NCI-H446 (cell line): ENCODE data around the gene SPEN.
"Not testable (repeated sequence)": the region's sequence is repeated elsewhere in the genome, so short reads cannot be mapped to it uniquely, and the experiment has no call there.

ENCODE experiments used
- DNase-seq, 2 experiments: peaks; one replicate each; lab custom pipeline; 2025; lab: John Stamatoyannopoulos, UW

The SPEN gene

DNA sequence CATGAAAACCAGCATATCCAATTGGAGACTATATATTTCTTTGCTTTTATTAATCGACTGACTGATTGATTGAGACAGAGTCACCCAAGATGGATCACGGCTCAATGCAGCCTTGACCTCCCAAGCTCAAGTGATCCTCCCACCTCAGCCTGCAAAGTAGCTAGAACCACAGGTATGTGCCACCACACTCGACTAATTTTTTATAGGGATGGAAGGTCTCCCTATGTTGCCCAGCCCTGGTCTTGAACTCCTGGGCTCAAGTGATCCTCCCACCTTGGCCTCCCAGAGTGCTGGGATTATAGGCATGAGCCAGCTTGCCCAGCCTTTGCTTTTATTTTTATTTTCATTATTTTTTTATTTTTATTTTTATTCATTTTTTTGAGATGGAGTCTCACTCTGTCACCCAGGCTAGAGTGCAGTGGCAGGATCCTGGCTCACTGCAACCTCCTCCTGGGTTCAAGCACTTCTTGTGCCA lies 5.4 kb downstream of the SPEN start:
- no peak for DNase-seq

DNA sequence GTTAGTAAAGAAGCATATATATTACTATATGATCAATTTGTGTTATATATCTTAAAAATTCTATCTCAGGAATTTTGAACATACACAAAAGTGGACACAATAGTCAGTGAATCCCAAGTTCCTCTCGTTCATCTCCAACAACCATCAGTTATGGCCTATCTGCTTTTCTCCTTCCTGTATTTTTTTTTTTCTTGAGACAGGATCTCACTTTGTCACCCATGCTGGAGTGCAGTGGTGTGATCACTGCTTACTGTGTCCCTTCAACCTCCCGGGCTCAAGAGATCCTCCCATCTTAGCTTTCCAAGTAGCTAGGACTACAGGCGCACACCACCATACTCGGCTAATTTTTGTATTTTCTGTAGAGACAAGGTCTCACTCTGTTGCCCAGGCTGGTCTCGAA lies 9.4 kb downstream of the SPEN start:
- no peak for DNase-seq

DNA sequence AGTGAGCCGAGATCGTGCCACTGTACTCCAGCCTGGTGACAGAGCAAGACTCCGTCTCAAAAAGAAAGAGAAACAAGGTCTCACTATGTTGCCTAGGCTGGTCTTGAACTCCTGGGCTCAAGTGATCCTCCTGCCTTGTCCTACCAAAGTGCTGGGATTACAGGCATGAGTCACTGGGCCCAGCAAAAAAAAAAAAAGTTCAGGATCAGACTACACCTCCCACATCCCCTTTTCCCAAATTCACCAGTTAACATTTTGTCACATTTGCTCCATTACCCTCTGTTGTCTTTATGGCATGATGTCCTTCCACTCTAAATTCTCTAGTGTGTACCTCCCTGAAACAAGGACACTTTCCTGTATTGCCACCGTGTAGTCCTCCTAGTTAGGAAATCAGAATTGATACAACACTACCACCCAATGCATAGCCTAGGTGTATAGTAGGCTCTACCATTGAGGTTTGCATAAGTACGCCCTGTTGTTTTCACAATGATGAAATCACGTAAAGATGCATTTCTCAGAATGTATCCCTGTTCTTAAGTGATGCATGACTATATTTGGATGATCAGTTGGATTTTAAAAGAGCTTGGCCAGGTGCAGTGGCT lies 10.7 kb downstream of the SPEN start:
- no peak for DNase-seq

DNA sequence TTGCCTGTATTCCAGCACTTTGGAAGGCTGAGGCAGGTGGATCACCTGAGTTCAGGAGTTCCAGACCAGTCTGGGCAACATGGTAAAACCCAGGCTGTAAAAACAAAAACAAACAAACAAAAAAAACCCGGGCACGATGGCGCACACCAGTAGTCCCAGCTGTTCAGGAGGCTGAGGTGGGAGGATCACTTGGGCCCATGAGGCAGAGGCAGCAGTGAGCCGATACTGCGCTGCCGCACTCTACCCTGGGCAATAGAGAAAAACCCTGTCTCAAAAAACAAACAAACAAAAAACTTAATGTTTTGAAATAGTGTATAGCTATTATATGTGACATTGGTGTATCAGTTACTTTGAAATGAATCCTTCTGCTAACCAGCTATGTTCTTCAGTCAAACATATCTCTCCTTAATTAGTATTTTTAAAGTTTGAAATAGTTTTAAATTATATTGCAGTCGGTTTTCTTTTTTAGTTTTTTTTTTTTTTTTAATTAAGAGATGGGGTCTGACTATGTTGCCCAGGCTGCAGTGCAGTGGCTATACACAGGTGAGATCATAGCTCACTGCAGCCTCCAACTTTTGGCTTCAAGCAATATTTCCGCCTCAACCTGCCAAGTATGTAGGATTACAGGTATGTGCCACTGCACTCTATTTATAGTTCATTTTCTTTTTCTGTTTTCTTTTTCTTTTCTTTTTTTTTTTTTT lies 11.3 kb downstream of the SPEN start:
- no peak for DNase-seq

GRCh38 chr1:15863156-15863901 lies 15.8 kb downstream of the SPEN start:
- DNase-seq: no peak

DNA sequence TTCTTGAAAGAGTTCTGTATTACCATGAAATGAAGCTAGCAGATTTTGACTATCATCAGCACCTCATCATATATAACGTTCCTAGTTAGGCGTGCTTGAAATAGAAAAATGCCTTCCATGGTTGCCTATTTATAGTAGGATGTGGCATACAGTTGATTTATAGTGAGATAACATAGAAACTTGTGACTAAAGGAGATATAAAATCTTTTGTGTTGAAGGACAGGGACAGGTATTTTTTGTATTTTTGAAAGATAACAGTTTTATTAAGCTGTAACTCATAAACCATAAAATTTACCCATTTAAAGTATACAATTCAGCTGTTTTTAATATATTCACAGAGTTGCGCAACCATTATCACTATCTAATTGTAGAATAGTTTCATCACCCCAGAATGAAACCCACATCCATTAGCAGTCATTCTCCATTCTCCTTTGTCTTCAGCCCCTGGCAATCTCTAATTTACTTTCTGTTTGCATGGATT lies 19.3 kb downstream of the SPEN start:
- no peak for DNase-seq

GRCh38 chr1:15867288-15867687 lies 19.8 kb downstream of the SPEN start:
- DNase-seq: no peak

DNA sequence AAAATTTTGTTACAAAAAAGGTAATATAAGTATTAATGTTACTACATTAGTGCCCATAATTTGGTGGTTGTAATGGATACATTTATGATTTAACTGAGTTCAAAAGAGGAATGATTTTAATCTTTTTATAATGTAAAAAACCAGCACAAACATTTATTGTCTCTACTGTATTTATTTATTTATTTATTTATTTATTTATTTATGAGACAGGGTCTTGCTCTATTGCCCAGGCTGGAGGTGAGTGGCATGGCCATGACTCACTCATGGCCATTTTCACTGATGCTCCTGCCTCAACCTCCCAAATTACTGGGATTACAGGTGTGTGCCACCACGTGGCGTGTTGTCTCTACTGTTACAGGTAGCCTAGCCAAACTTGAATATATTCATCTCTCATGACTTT lies 21.9 kb downstream of the SPEN start:
- no peak for DNase-seq

- DNase-seq: no peak
Observed at GRCh38 chr1:15870421-15870820, 22.9 kb downstream of the SPEN start.

- no peak for DNase-seq
Observed at GRCh38 chr1:15874471-15874870, 27.0 kb downstream of the SPEN start.

- no peak for DNase-seq
Observed at GRCh38 chr1:15876357-15877055, 29.0 kb downstream of the SPEN start.

DNA sequence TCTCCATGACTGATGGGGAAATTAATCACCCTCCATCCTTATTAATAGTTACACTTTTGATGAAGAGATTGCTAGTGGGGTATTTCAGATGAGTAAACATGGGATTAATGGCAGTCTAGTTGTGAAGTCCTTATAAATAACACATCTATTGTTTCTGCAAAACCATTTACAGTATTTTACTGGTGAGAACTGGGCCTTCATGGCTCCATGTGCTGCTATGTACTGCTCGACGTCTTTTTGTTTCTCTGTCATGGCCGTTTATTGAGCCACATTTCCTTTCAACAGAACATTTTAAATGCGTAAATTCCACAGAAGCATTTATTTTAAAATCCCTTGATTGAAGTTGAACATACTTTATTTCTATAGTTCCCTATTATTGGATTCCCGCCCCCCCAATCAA lies 34.5 kb downstream of the SPEN start:
- no peak for DNase-seq

DNA sequence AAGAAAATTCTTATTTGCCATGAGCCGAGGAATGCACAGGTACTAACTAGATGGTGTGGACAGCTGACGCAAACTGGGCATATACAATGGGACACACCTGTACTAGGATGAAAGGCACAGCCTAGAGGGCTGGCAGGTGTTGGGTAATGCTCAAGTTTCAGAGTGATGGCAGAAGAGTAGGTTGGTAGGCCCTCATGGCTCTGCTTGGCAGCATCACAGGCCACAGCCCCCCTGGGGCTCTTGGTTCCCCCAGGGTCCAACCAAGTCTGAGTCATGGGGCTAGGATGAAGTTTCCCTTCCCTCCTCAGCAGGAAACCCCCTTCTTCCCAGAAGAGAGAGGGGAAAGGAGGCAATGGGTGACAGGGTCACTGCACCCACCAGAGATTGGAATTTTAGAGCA lies 35.2 kb downstream of the SPEN start:
- DNase-seq: no peak

DNA sequence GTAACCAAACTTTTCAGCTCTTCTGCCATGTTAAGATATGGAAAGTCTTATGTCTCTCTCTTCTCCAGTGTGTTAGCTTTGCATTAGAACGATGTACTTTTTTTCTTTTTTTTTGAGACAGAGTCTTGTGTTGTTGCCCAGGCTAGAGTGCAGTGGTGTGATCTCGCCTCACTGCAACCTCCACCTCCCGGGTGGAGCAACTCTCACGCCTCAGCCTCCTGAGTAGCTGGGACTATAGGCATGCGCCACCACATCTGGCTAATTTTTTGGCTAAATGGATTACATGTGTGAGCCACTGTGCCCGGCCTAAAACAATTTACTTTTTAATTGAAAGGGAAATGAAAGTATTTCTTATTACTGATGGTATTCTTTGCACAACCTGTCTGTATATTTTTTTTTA lies 35.8 kb downstream of the SPEN start:
- DNase-seq: no peak

DNA sequence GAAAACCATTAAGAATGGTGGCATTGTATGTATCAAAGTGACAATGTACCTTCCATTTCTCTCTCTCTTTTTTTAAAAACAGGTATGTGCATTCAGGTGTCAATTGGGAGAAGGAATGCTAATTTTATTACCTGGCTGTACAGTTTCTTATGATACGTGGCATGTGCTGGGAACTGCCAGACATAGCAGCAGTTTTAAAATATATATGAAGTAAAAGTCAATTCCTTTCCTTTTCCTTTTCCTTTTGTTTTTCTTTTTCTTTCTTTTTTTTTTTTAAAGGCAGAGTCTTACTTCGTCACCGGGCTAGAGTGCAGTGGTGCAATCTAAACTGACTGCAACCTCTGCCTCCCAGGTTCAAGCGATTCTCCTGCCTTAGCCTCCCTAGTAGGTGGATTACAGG lies 37.0 kb downstream of the SPEN start:
- no peak for DNase-seq

GRCh38 chr1:15885269-15885668 lies 37.8 kb downstream of the SPEN start:
- DNase-seq: no peak

DNA sequence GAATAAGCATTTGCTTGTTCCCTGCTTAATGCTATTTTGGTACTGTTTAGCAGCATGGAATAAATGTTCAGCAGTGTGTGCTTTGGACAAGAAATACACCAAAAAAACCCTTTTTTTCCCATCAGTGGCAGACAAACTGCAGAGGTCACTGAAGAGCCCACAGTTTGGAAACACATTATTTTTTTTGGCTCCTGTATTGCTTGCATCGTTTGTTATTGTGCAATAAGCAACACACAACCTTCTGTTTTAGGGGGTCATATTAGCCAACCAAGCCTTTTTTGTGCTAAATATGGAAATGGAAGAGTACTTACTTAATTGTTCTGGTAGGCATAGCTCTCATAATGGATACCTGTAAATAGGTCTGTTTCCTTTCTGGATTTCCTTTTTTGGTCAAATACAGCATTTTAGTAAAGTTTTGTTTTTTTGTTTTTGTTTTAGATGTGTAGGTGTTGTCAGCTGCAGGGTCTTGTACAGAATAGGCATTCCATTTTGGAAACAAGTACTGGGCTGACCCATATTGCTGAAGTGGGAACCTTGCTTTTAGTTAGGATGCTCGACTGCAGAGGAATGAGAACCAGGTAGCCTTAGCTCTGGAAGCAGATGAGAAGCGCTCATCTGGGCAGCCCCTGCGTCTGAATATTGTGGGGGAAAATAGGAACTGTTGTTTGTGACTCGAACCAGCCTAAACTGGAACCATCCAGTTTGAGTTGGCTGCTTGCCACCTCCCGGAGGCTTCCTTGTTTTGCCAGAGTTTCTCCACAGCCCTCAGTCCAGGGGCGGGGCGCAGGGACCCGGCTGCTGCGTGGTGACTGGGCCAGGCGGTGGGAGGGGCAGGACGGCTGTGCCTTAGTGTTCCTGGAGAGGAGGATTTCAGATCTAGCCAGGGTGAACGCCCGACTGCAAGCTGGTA lies 38.4 kb downstream of the SPEN start:
- DNase-seq: peak; percentile 86 to 92

DNA sequence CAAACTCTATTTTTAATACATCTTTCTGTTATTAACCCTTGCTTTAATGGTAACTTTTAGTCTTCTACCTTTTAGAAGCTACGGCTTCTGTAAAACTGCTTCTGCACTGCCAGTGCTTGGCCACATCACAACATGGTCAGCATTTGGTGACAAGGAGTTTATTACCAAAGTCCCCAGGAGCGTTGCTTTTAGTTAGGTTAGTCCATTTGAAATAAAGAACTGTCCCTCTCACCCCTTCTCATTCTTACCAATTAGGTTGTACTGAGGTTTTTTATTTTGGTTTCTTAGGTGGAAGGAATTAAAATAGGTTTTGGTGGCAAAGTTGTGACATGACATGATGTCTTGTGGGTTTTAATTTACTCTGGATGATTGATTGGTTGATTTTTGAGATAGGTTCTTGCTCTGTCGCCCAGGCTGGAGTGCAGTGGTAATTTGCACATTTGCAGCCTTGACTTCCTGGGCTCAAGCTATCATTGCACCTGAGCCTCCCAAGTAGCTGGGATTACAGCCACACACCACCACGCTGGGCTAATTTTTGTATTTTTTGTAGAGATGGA lies 39.2 kb downstream of the SPEN start:
- DNase-seq: no peak

DNA sequence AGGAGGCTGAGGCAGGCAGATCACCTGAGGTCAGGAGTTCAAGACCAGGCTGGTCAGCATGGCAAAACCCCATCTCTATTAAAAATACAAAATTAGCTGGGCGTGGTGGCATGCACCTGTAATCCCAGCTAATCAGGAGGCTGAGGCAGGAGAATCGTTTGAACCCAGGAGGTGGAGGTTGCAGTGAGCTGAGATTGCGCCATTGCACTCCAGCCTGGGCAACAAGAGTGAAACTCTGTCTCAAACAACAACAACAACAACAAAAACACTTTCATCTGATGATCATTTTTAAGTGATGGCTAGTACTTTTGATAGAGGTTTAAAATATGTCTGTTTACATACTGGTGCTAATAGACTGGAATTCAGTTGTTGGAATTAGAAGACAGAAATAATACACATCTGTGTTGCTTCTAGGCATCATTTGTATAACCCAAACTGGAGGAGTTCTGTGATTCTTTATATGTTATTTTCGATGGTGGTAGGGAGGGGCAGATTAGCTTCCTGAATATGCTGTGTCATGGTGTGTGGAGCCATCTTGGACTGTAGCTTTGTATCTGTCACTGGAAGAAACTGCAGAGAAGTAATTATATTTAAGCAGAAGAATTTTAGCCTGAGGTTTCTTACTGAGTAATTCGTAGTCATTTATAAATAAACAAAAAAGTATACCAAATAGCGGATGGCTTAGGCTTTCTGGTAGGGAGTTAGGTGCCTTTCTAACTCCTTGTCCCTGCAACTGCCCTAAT lies 45.5 kb downstream of the SPEN start:
- DNase-seq: not testable (repeated sequence)

DNA sequence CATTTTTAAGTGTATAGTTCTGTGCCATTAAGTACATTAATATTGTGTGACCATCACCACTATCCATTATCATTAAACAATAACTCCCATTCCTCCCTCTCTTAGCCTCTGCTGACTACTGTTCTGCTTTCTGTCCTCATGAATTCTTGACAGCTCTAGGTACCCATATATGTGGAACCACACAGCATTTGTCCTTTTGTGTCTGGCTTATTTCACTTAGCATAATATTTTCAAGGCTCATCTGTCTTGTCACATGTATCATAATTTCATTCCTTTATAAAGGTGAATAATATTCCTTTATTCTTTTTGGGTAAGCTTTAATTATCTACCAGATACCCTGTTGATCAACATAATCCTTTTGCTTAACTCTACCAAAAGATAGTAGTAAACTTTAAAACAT lies 47.7 kb downstream of the SPEN start:
- DNase-seq: no peak
